Sigmoid colon (tissue), 7 donors: ENCODE results near the gene GUCY1A2. TPM values are rescaled to one million over a fixed set of nuclear protein-coding genes. Genes with fewer than 3 reads are reported as not detected.

Experiments used
- DNase-seq: peaks from one replicate; pipeline ENCODE4 v3.0.0-alpha.2; 2019
- H3K27ac ChIP-seq, 4 donors: fragments of 200-600 bp; sonication (generic); one replicate each; pipeline ENCODE4 v1.5.1; 2016 to 2019; ENCODE audit warnings: mild to moderate bottlenecking in 1 of 4
- H3K27me3 ChIP-seq, 3 donors: fragments of 200-600 bp; sonication (generic); one replicate each; pipeline ENCODE4 v1.5.1; 2019; ENCODE audit warnings: mild to moderate bottlenecking in 1 of 3
- H3K36me3 ChIP-seq, 4 donors: fragments of 200-600 bp; sonication (generic); one replicate each; pipeline ENCODE4 v1.5.1; 2016 to 2019
- H3K4me1 ChIP-seq, 4 donors: fragments of 200-600 bp; sonication (generic); one replicate each; pipeline ENCODE4 v1.5.1; 2017 to 2019
- H3K4me3 ChIP-seq, 4 donors: fragments of 200-600 bp; sonication (generic); one replicate each; pipeline ENCODE4 v1.5.1; 2017 to 2019; ENCODE audit warnings: mild to moderate bottlenecking in 2 of 4, moderate library complexity in 1 of 4
- H3K9me3 ChIP-seq, 4 donors: fragments of 200-600 bp in 3 of 4; sonication (generic) in 3 of 4; one replicate each; pipeline versions ENCODE4 v1.5.1 to v1.6.1; 2013 to 2019
- CTCF ChIP-seq, 4 experiments: fragments of 450-650 bp in 3 of 4; fragments of 200-600 bp in 1 of 4; IDR thresholded peaks; one replicate each; pipeline ENCODE4 v1.5.1; 2016 to 2019; ENCODE audit warnings: antibody characterized with exemption in 4 of 4, mild to moderate bottlenecking in 3 of 4, moderate library complexity in 2 of 4
- EP300 ChIP-seq, 4 donors: sonication (generic); formaldehyde crosslinking; IDR thresholded peaks; one replicate each; pipeline ENCODE4 v1.6.1; 2017; ENCODE audit warnings: antibody characterized with exemption in 4 of 4
- POLR2A ChIP-seq, 2 donors: fragments of 450-650 bp; IDR thresholded peaks; one replicate each; pipeline ENCODE4 v1.6.1; 2016; ENCODE audit warnings: antibody characterized with exemption in 2 of 2, mild to moderate bottlenecking in 2 of 2, moderate library complexity in 2 of 2
- POLR2AphosphoS5 ChIP-seq, 4 donors: sonication (generic); formaldehyde crosslinking; IDR thresholded peaks; one replicate each; pipeline ENCODE4 v1.6.1; 2017; ENCODE audit warnings: antibody characterized with exemption in 4 of 4
- WGBS, 2 donors: extraction: QIAGEN DNeasy Blood & Tissue Kit; methylation state at CpG; one replicate each; pipeline ENCODE4 v1.1.7; 2013; 5-methylcytosine and 5-hydroxymethylcytosine counted together
- intact Hi-C: fragments of 100-400 bp; cut with DNase I; formaldehyde crosslinking; loops from one replicate; pipeline ENCODE4 v1.15.1; 2023
- polyA plus RNA-seq, 3 donors: library from polyadenylated mRNA; stranded (reverse); fragments of 200-250 nt; gene quantifications; one replicate each; pipeline ENCODE4 v1.2.3, GENCODE V29; 2013
- total RNA-seq, 4 donors: library from RNA; depleted of rRNA; stranded (reverse); fragments of >200 nt; gene quantifications; one replicate each; pipeline ENCODE4 v1.1.0, GENCODE V29; 2016
- donor health status: healthy with polysubstance abuse.
- donor health status: Bipolar disorder and iron deficiency.
- donor health status: healthy.

Gene GUCY1A2
- total and polyA plus RNA-seq, 7 donors: under 0.01 to 2.9 (median 1.6) TPM; not detected in 1

- Histone ChIP-seq H3K27ac (no peak overlapping the region), H3K4me3 (no peak overlapping the region), H3K27me3 (no peaks in the 10 kb centered on the region), H3K9me3 (no peaks in the 10 kb centered on the region), H3K4me1 (no peaks in the 10 kb centered on the region), H3K36me3 (no peaks in the 10 kb centered on the region)
- WGBS, 2 donors: 11 to 38% methylated on average over 1 of the region's 1 CpG
- no peak for DNase-seq
- TF ChIP-seq CTCF (IDR thresholded peaks at IDR 0.05) (no peak), POLR2AphosphoS5 (IDR thresholded peaks at IDR 0.05) (no peak)
- intact Hi-C loops: no loop called here
Measured at GRCh38 chr11:106961048-106961447, 57.2 kb downstream of the GUCY1A2 start.

- no peak overlapping the region for H3K4me3 ChIP-seq
- no peak for DNase-seq
- no peak overlapping the region for H3K27ac ChIP-seq
- no peaks in the 10 kb centered on the region for H3K36me3 ChIP-seq
- no peaks in the 10 kb centered on the region for H3K4me1 ChIP-seq
- WGBS, 2 donors: 82 to 86% methylated on average over 1 of the region's 1 CpG
- TF ChIP-seq CTCF (IDR thresholded peaks at IDR 0.05) (no peak), EP300 (IDR thresholded peaks at IDR 0.05) (no peak), POLR2A (IDR thresholded peaks at IDR 0.05) (no peak), POLR2AphosphoS5 (IDR thresholded peaks at IDR 0.05) (no peak)
- intact Hi-C loops: no loop called here
- H3K27me3 ChIP-seq: no peaks in the 10 kb centered on the region
- H3K9me3 ChIP-seq: no peaks in the 10 kb centered on the region
Measured at GRCh38 chr11:106959800-106960199, 58.5 kb downstream of the GUCY1A2 start.

GRCh38 chr11:106959386-106959785 is 58.9 kb downstream of the GUCY1A2 start:
- Histone ChIP-seq H3K27ac (no peak overlapping the region), H3K27me3 (no peaks in the 10 kb centered on the region), H3K36me3 (no peaks in the 10 kb centered on the region), H3K4me3 (no peak overlapping the region), H3K9me3 (no peaks in the 10 kb centered on the region), H3K4me1 (no peaks in the 10 kb centered on the region)
- no peak for DNase-seq
- intact Hi-C loops: no loop called here
- TF ChIP-seq POLR2AphosphoS5 (IDR thresholded peaks at IDR 0.05): no peak
- TF ChIP-seq POLR2A (IDR thresholded peaks at IDR 0.05): no peak
- 87 to 92% methylated on average over 3 of the region's 3 CpGs for WGBS, 2 donors

- no peaks in the 10 kb centered on the region for H3K36me3 ChIP-seq
- no peak overlapping the region for H3K4me3 ChIP-seq
- H3K9me3 ChIP-seq: no peaks in the 10 kb centered on the region
- no peaks in the 10 kb centered on the region for H3K4me1 ChIP-seq
- 64 to 68% methylated on average over 7 of the region's 7 CpGs for WGBS, 2 donors
- H3K27me3 ChIP-seq: no peaks in the 10 kb centered on the region
- no peak overlapping the region for H3K27ac ChIP-seq
- DNase-seq: no peak
- intact Hi-C loops: no loop called here
- no peak for TF ChIP-seq POLR2AphosphoS5 (IDR thresholded peaks at IDR 0.05)
- TF ChIP-seq POLR2A (IDR thresholded peaks at IDR 0.05): no peak
- no peak for TF ChIP-seq CTCF (IDR thresholded peaks at IDR 0.05)
- TF ChIP-seq EP300 (IDR thresholded peaks at IDR 0.05): no peak
Measured at GRCh38 chr11:106958517-106959248, 59.6 kb downstream of the GUCY1A2 start.

GRCh38 chr11:106957030-106957482 is 61.2 kb downstream of the GUCY1A2 start:
- H3K4me3 ChIP-seq: no peak overlapping the region
- no peak overlapping the region for H3K27ac ChIP-seq
- H3K4me1 ChIP-seq: no peaks in the 10 kb centered on the region
- DNase-seq: no peak
- H3K27me3 ChIP-seq: no peaks in the 10 kb centered on the region
- 86 to 91% methylated on average over 5 of the region's 5 CpGs for WGBS, 2 donors
- intact Hi-C loops: no loop called here
- TF ChIP-seq CTCF (IDR thresholded peaks at IDR 0.05) (no peak), EP300 (IDR thresholded peaks at IDR 0.05) (no peak), POLR2AphosphoS5 (IDR thresholded peaks at IDR 0.05) (no peak), POLR2A (IDR thresholded peaks at IDR 0.05) (no peak)
- no peaks in the 10 kb centered on the region for H3K36me3 ChIP-seq
- no peaks in the 10 kb centered on the region for H3K9me3 ChIP-seq
